ENCODE data around the gene DTNB. TPM values are rescaled to one million over a fixed set of nuclear protein-coding genes. Genes with fewer than 3 reads are reported as not detected.
"Not testable (repeated sequence)": the region's sequence is repeated elsewhere in the genome, so short reads cannot be mapped to it uniquely, and the experiment has no call there.

DTNB gene
- total RNA-seq, 4 donors from 2014 or later = 3.9 to 8.7 (median 4.4) TPM

GRCh38 chr2:25559148-25559547 is 114.2 kb downstream of the DTNB start:
- 94 to 100% methylated on average over 6 to 10 of the region's 10 CpGs for WGBS, 2 donors (ENCODE audit: low coverage in 1 of 2)
- TF ChIP-seq EP300 (IDR thresholded peaks at IDR 0.05) (no peak), POLR2A (IDR thresholded peaks at IDR 0.05) (no peak), POLR2AphosphoS5 (IDR thresholded peaks at IDR 0.05) (no peak)
- TF ChIP-seq, protein P1, sequence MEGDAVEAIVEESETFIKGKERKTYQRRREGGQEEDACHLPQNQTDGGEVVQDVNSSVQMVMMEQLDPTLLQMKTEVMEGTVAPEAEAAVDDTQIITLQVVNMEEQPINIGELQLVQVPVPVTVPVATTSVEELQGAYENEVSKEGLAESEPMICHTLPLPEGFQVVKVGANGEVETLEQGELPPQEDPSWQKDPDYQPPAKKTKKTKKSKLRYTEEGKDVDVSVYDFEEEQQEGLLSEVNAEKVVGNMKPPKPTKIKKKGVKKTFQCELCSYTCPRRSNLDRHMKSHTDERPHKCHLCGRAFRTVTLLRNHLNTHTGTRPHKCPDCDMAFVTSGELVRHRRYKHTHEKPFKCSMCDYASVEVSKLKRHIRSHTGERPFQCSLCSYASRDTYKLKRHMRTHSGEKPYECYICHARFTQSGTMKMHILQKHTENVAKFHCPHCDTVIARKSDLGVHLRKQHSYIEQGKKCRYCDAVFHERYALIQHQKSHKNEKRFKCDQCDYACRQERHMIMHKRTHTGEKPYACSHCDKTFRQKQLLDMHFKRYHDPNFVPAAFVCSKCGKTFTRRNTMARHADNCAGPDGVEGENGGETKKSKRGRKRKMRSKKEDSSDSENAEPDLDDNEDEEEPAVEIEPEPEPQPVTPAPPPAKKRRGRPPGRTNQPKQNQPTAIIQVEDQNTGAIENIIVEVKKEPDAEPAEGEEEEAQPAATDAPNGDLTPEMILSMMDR (IDR thresholded peaks at IDR 0.05) = no peak
- H3K4me1 ChIP-seq = no peaks in the 10 kb centered on the region
- no peaks in the 10 kb centered on the region for H3K27me3 ChIP-seq
- no peak overlapping the region for H3K27ac ChIP-seq
- H3K9me3 ChIP-seq = no peaks in the 10 kb centered on the region
- no peak overlapping the region for H3K4me3 ChIP-seq
- ATAC-seq = no peak
- H3K36me3 ChIP-seq = no peaks in the 10 kb centered on the region

DNA sequence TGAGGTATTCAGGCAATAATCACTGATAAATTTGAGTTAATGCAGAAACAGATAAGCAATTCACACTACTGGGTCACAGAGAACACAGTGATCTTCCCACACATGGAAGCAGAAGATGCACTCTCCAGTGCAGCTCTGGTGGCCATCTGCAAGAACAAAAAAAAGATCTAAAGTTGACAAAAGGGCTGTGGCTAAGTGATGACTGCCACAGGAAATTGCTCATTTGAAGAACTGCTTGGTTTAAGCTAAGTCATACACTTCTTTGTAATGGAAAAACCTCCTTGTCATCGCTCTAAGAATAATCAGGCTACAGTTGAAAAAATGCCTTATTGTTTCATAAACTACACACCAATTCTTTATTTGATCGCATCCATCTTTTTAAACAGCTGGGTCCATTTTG is 115.1 kb downstream of the DTNB start:
- Histone ChIP-seq H3K36me3 (no peaks in the 10 kb centered on the region), H3K9me3 (no peaks in the 10 kb centered on the region), H3K27ac (no peak overlapping the region), H3K4me1 (no peaks in the 10 kb centered on the region), H3K4me3 (no peak overlapping the region), H3K27me3 (no peaks in the 10 kb centered on the region)
- TF ChIP-seq POLR2A (IDR thresholded peaks at IDR 0.05) = no peak
- TF ChIP-seq, protein P1 (IDR thresholded peaks at IDR 0.05) = no peak
- TF ChIP-seq EP300 (IDR thresholded peaks at IDR 0.05) = no peak
- no peak for TF ChIP-seq POLR2AphosphoS5 (IDR thresholded peaks at IDR 0.05)
- WGBS, 2 donors (ENCODE audit: low coverage in 1 of 2) = 63 to 64% methylated on average over 2 of the region's 2 CpGs
- peak; percentile 46 for ATAC-seq

DNA sequence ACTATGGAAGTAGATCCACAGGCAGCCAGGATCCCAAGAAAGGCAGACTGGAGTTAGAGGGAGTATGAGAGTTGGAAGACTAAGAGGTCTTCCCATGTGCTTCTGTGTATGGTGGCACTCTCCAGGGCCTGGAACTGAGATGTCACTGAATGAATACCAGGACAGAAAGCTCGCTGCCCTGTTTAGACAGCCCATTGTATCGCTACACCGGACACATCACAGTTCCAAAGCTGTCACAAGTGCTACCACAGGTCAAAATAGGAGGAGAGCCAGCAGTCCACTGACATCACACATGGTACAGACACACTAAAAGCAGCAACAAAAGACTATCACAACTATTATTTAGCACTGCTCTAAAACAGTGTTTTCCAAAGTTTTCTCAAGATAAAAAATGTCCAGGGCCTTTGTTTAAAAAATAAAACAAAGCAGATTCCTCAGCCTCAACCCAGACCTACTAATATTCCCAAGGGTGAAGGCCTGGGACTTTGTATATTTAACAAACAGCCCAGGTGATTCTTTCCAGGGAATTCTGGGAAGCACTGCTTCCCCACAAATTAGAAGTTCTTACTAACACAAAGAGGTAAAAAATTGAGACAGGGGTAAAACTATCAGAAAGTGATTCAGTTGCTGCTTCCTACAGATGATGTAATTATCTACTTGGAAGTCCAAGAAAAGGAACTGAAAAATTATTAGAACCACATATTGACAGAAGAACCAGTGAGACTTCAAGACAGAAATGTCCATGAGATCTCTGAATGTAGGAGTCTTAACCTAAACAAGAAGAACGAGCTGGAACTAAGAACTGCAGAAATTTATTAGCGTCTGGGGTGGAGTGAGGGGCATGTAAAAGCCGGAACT is 116.0 kb downstream of the DTNB start:
- H3K27ac ChIP-seq = no peak overlapping the region
- no peaks in the 10 kb centered on the region for H3K36me3 ChIP-seq
- H3K4me1 ChIP-seq = no peaks in the 10 kb centered on the region
- no peaks in the 10 kb centered on the region for H3K27me3 ChIP-seq
- no peak for ATAC-seq
- no peaks in the 10 kb centered on the region for H3K9me3 ChIP-seq
- H3K4me3 ChIP-seq = no peak overlapping the region
- TF ChIP-seq POLR2AphosphoS5 (IDR thresholded peaks at IDR 0.05) (no peak), EP300 (IDR thresholded peaks at IDR 0.05) (no peak), POLR2A (IDR thresholded peaks at IDR 0.05) (no peak)
- TF ChIP-seq, protein P1 (IDR thresholded peaks at IDR 0.05) = no peak
- WGBS, 2 donors (ENCODE audit: low coverage in 1 of 2) = 84 to 86% methylated on average over 4 to 6 of the region's 6 CpGs

GRCh38 chr2:25552318-25552717 is 121.1 kb downstream of the DTNB start:
- H3K9me3 ChIP-seq = no peaks in the 10 kb centered on the region
- no peak overlapping the region for H3K4me3 ChIP-seq
- 95 to 100% methylated on average over 4 of the region's 4 CpGs for whole genome bisulfite sequencing, 2 donors (ENCODE audit: low coverage in 1 of 2)
- no peaks in the 10 kb centered on the region for H3K4me1 ChIP-seq
- no peaks in the 10 kb centered on the region for H3K36me3 ChIP-seq
- no peaks in the 10 kb centered on the region for H3K27me3 ChIP-seq
- TF ChIP-seq POLR2A (IDR thresholded peaks at IDR 0.05) (no peak), EP300 (IDR thresholded peaks at IDR 0.05) (no peak), POLR2AphosphoS5 (IDR thresholded peaks at IDR 0.05) (no peak)
- TF ChIP-seq, protein P1 (IDR thresholded peaks at IDR 0.05) = no peak
- no peak for ATAC-seq
- no peak overlapping the region for H3K27ac ChIP-seq

DNA sequence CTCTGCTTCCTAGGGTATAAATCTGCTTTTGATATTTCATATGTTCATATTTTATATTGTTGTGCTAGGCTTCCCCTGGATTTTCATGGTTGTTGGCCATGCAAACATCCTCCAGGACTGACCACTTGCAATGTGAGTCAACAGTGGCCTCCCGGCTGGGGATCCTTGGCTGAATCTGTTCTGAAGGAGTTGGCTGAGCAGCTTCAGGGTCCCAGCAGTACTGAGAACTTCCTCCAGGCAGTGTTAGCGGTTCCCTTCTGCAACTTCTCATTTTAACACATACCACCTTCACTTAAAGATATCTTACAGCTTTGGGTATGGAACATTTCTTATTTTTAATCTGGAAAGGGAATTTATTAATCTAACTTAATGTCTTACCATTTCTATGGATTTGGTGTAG is 122.1 kb downstream of the DTNB start:
- TF ChIP-seq EP300 (IDR thresholded peaks at IDR 0.05) = no peak
- TF ChIP-seq POLR2A (IDR thresholded peaks at IDR 0.05) = no peak
- TF ChIP-seq POLR2AphosphoS5 (IDR thresholded peaks at IDR 0.05) = no peak
- TF ChIP-seq, protein P1 (IDR thresholded peaks at IDR 0.05) = no peak
- no peaks in the 10 kb centered on the region for H3K27me3 ChIP-seq
- H3K4me3 ChIP-seq = no peak overlapping the region
- no peak overlapping the region for H3K27ac ChIP-seq
- no peaks in the 10 kb centered on the region for H3K36me3 ChIP-seq
- no peaks in the 10 kb centered on the region for H3K9me3 ChIP-seq
- no peak for ATAC-seq
- WGBS, 2 donors (ENCODE audit: low coverage in 1 of 2) = 60 to 76% methylated on average over 1 to 2 of the region's 2 CpGs
- no peaks in the 10 kb centered on the region for H3K4me1 ChIP-seq

GRCh38 chr2:25549571-25549970 is 123.8 kb downstream of the DTNB start:
- not testable (repeated sequence) for H3K36me3 ChIP-seq, H3K9me3 ChIP-seq, H3K4me3 ChIP-seq, H3K4me1 ChIP-seq, ATAC-seq, H3K27ac ChIP-seq, H3K27me3 ChIP-seq
- WGBS, 2 donors (ENCODE audit: low coverage in 1 of 2) = 67 to 78% methylated on average over 2 of the region's 2 CpGs

Data from gastroesophageal sphincter (tissue), 4 donors.